H1 (cell line): Measurements from ENCODE around the gene HIPK2. TPM values are rescaled to one million over a fixed set of nuclear protein-coding genes. Genes with fewer than 3 reads are reported as not detected.

Experiments used
- CTCF ChIA-PET: fragments of 300-600 bp; sonication (Branson Sonifier 250); formaldehyde crosslinking; loops from one replicate; lab custom pipeline; 2021; ENCODE audit not compliant: partially characterized antibody; lab: Charles Lee
- POLR2A ChIA-PET: fragments of 300-600 bp; sonication (Branson Sonifier 250); formaldehyde crosslinking; loops from one replicate; lab custom pipeline; 2021; ENCODE audit warnings: inconsistent platforms; ENCODE audit not compliant: partially characterized antibody; lab: Charles Lee
- DNase-seq, 2 experiments: peaks; one replicate each; pipeline versions ENCODE4 v3.0.0 to v3.0.0-alpha.2; 2010 to 2022; ENCODE audit warnings: low spot score in 2 of 2, low read depth in 1 of 2, mixed read lengths in 1 of 2
- FAIRE-seq: peaks from 2 replicates; lab custom pipeline; 2011; peaks lifted over from hg19 to GRCh38; lab: Jason Lieb, UNC
- H2AFZ ChIP-seq: 2 replicates; pipeline ENCODE4 v1.8.1; 2012; ENCODE audit warnings: low read length, inconsistent platforms
- H2AK5ac ChIP-seq: 2 replicates; pipeline ENCODE4 v1.6.1; 2013; ENCODE audit warnings: low read depth, low read length
- H2BK120ac ChIP-seq: replicated peaks from 2 replicates; pipeline ENCODE3; 2013; ENCODE audit warnings: low read depth, low read length, inconsistent platforms
- H2BK12ac ChIP-seq: 2 replicates; pipeline ENCODE4 v1.6.1; 2013; ENCODE audit warnings: low read depth, low read length
- H2BK15ac ChIP-seq: 2 replicates; pipeline ENCODE4 v1.6.1; 2013; ENCODE audit warnings: low read length
- H2BK20ac ChIP-seq: 2 replicates; pipeline ENCODE4 v1.6.1; 2013; ENCODE audit warnings: low read length
- H2BK5ac ChIP-seq: 2 replicates; pipeline ENCODE4 v1.6.1; 2013; ENCODE audit warnings: low read depth, low read length
- H3K14ac ChIP-seq: 2 replicates; pipeline ENCODE4 v1.6.1; 2013; ENCODE audit warnings: inconsistent platforms; ENCODE audit not compliant: insufficient read length
- H3K18ac ChIP-seq: 2 replicates; pipeline ENCODE4 v1.6.1; 2013; ENCODE audit warnings: low read length; ENCODE audit errors: extremely low read depth
- H3K23ac ChIP-seq: 2 replicates; pipeline ENCODE4 v1.6.1; 2013; ENCODE audit warnings: inconsistent platforms; ENCODE audit not compliant: insufficient read length
- H3K23me2 ChIP-seq: 2 replicates; pipeline ENCODE4 v1.6.1; 2013; ENCODE audit warnings: low read depth, low read length
- H3K27ac ChIP-seq: 2 replicates; pipeline ENCODE4 v1.6.1; 2011; ENCODE audit warnings: low read depth, low read length, inconsistent platforms
- H3K27me3 ChIP-seq, 4 experiments: replicated peaks in 1 of 4; 1 replicate in 1 of 4; 2 replicates in 3 of 4; pipeline versions ENCODE4 v1.6.1 to v1.8.1; 2011 to 2013; ENCODE audit warnings: low read length in 3 of 4, mild to moderate bottlenecking in 3 of 4, inconsistent platforms in 2 of 4, mixed read lengths in 2 of 4, moderate library complexity in 1 of 4; ENCODE audit not compliant: control insufficient read depth in 3 of 4, insufficient read depth in 3 of 4; ENCODE audit errors: extremely low read depth in 1 of 4
- H3K36me3 ChIP-seq, 4 experiments: 2 replicates each; pipeline versions ENCODE4 v1.6.1 to v1.8.1; 2011 to 2013; ENCODE audit warnings: mild to moderate bottlenecking in 4 of 4, low read length in 3 of 4, moderate library complexity in 2 of 4, control low read depth in 1 of 4, inconsistent platforms in 1 of 4; ENCODE audit not compliant: insufficient read depth in 4 of 4, control insufficient read depth in 2 of 4
- H3K4ac ChIP-seq: replicated peaks from 2 replicates; pipeline ENCODE3; 2013; ENCODE audit warnings: low read length, low read depth, mixed read lengths, inconsistent platforms; ENCODE audit not compliant: insufficient read length
- H3K4me1 ChIP-seq, 4 experiments: replicated peaks in 1 of 4; 1 replicate in 1 of 4; 2 replicates in 3 of 4; pipeline versions ENCODE4 v1.6.1 to v1.8.1; 2011 to 2013; ENCODE audit warnings: low read length in 3 of 4, inconsistent platforms in 2 of 4, mixed read lengths in 1 of 4; ENCODE audit not compliant: insufficient read depth in 4 of 4, control insufficient read depth in 3 of 4
- H3K4me2 ChIP-seq, 2 experiments: 2 replicates each; pipeline versions ENCODE4 v1.6.1 to v1.8.1; 2011 to 2013; ENCODE audit warnings: low read depth in 2 of 2, low read length in 2 of 2, control low read depth in 1 of 2, inconsistent platforms in 1 of 2, mild to moderate bottlenecking in 1 of 2; ENCODE audit not compliant: insufficient read depth in 1 of 2
- H3K4me3 ChIP-seq, 4 experiments: fragments of 200-600, 300-600 bp in 1 of 4; sonication (generic), shearing (Covaris generic), sonication (Bioruptor Twin) in 1 of 4; 2 replicates each; pipeline versions ENCODE4 v1.5.1 to v1.8.1; 2011 to 2016; ENCODE audit warnings: low read length in 4 of 4, low read depth in 3 of 4, control low read depth in 2 of 4, inconsistent platforms in 2 of 4, mild to moderate bottlenecking in 2 of 4, mixed read lengths in 1 of 4, moderate library complexity in 1 of 4; ENCODE audit not compliant: insufficient read depth in 2 of 4; ENCODE audit errors: extremely low read depth in 1 of 4
- H3K56ac ChIP-seq: replicated peaks from 2 replicates; pipeline ENCODE3; 2013; ENCODE audit warnings: low read depth, mild to moderate bottlenecking, mixed read lengths, low read length, inconsistent platforms; ENCODE audit not compliant: insufficient read length
- H3K79me1 ChIP-seq: 2 replicates; pipeline ENCODE4 v1.6.1; 2013; ENCODE audit warnings: low read depth, low read length, control low read depth
- H3K79me2 ChIP-seq, 2 experiments: 2 replicates each; pipeline versions ENCODE4 v1.6.1 to v1.8.1; 2012 to 2013; ENCODE audit warnings: low read length in 2 of 2, mild to moderate bottlenecking in 2 of 2, inconsistent platforms in 1 of 2; ENCODE audit not compliant: insufficient read depth in 2 of 2, control insufficient read depth in 1 of 2
- H3K9ac ChIP-seq, 4 experiments: replicated peaks in 1 of 4; 1 replicate in 1 of 4; 2 replicates in 3 of 4; pipeline versions ENCODE4 v1.6.1 to v1.8.1; 2011 to 2013; ENCODE audit warnings: low read depth in 3 of 4, low read length in 3 of 4, control low read depth in 2 of 4, mild to moderate bottlenecking in 2 of 4, moderate library complexity in 2 of 4, inconsistent platforms in 1 of 4; ENCODE audit errors: extremely low read depth in 1 of 4
- H3K9me3 ChIP-seq, 2 experiments: 2 replicates each; pipeline versions ENCODE4 v1.6.1 to v1.8.1; 2012 to 2013; ENCODE audit warnings: mild to moderate bottlenecking in 2 of 2, moderate library complexity in 2 of 2, control low read depth in 1 of 2, inconsistent platforms in 1 of 2, low read depth in 1 of 2, low read length in 1 of 2, mixed read lengths in 1 of 2; ENCODE audit not compliant: insufficient read depth in 2 of 2
- H4K20me1 ChIP-seq, 2 experiments: replicated peaks in 1 of 2; 2 replicates each; pipeline versions ENCODE3 to v1.8.1; 2011 to 2013; ENCODE audit warnings: inconsistent platforms in 2 of 2, low read length in 2 of 2, mild to moderate bottlenecking in 1 of 2; ENCODE audit not compliant: insufficient read depth in 2 of 2, control insufficient read depth in 1 of 2
- H4K5ac ChIP-seq: 2 replicates; pipeline ENCODE4 v1.6.1; 2013; ENCODE audit warnings: low read length, low read depth, mixed read lengths, inconsistent platforms; ENCODE audit not compliant: insufficient read length
- H4K8ac ChIP-seq: 2 replicates; pipeline ENCODE4 v1.8.0; 2013; ENCODE audit warnings: mild to moderate bottlenecking, moderate library complexity, low read length, inconsistent platforms; ENCODE audit not compliant: insufficient read depth; ENCODE audit errors: extremely low read depth
- H4K91ac ChIP-seq: replicated peaks from 2 replicates; pipeline ENCODE3; 2013; ENCODE audit warnings: low read length, mixed read lengths, inconsistent platforms; ENCODE audit not compliant: insufficient read length
- BRCA1 ChIP-seq: IDR thresholded peaks from 2 replicates; pipeline ENCODE4 v1.6.1; 2012; ENCODE audit warnings: low read depth, low read length, improper control_type of control experiment
- CEBPB ChIP-seq: IDR thresholded peaks from 2 replicates; pipeline ENCODE4 v1.6.1; 2012; ENCODE audit warnings: low read depth, low read length
- GABPA ChIP-seq: IDR thresholded peaks from 2 replicates; pipeline ENCODE4 v1.6.1; 2011; ENCODE audit warnings: mild to moderate bottlenecking, low read length, moderate library complexity, borderline replicate concordance; ENCODE audit not compliant: insufficient read depth
- JUND ChIP-seq: IDR thresholded peaks from 2 replicates; pipeline ENCODE4 v1.6.1; 2011; ENCODE audit warnings: mild to moderate bottlenecking, improper control_type of control experiment, low read length
- POLR2AphosphoS5 ChIP-seq: IDR thresholded peaks from 2 replicates; pipeline ENCODE4 v1.6.1; 2011; ENCODE audit warnings: low read depth, low read length
- SIRT6 ChIP-seq: IDR thresholded peaks from one replicate; pipeline ENCODE4 v1.7.1; 2012; ENCODE audit warnings: low read length, inconsistent platforms
- SP1 ChIP-seq: IDR thresholded peaks from 2 replicates; pipeline ENCODE4 v1.6.1; 2011; ENCODE audit warnings: low read depth, low read length
- WGBS, 2 experiments: shearing (Covaris generic) in 1 of 2; methylation state at CpG; one replicate each; pipeline versions ENCODE4 v1.1.6 to v1.1.7; 2013 to 2015; ENCODE audit warnings: low lambda C conversion rate in 2 of 2, mixed read lengths in 2 of 2, inconsistent platforms in 1 of 2, low coverage in 1 of 2, missing lambda C conversion rate in 1 of 2; ENCODE audit not compliant: insufficient replicate concordance in 2 of 2, insufficient coverage in 1 of 2, insufficient read length in 1 of 2; ENCODE audit errors: extremely low coverage in 1 of 2, missing lambda C conversion rate in 1 of 2; 5-methylcytosine and 5-hydroxymethylcytosine counted together
- polyA plus RNA-seq, 7 experiments: library from polyadenylated mRNA; depleted of rRNA in 3 of 7; stranded (reverse) in 5 of 7; unstranded in 2 of 7; fragments of >200 nt in 5 of 7; fragments of 200-250 nt in 2 of 7; gene quantifications; 1 replicate in 5 of 7; 2 replicates in 1 of 7; 4 replicates in 1 of 7; pipeline versions ENCODE4 v1.2.1 to v1.2.3, GENCODE V29; 2011 to 2013; ENCODE audit warnings: missing spikeins in 2 of 7, mixed read lengths in 2 of 7
- total RNA-seq: library from RNA; stranded (reverse); fragmentation: NEBNext Ultra II Directional; extraction: Animal tissue kit (Norgen Biotek cat#: 25700); gene quantifications from 2 replicates; pipeline ENCODE4 v1.2.1, GENCODE V29; 2021
- TF ChIP-seq, protein P1 (sequence below), 3 experiments: IDR thresholded peaks; 1 replicate in 2 of 3; 2 replicates in 1 of 3; pipeline versions ENCODE4 v1.5.1 to v1.6.1; 2011; ENCODE audit warnings: low read length in 3 of 3, mild to moderate bottlenecking in 3 of 3, inconsistent platforms in 2 of 3, low read depth in 1 of 3, moderate library complexity in 1 of 3; ENCODE audit not compliant: insufficient read depth in 1 of 3; ENCODE audit errors: control extremely low read depth in 1 of 3
- TF ChIP-seq, protein P2 (sequence below): IDR thresholded peaks from 2 replicates; pipeline ENCODE4 v1.6.1; 2012; ENCODE audit warnings: inconsistent platforms
- TF ChIP-seq, protein P3 (sequence below): IDR thresholded peaks from 2 replicates; pipeline ENCODE4 v1.6.1; 2011; ENCODE audit warnings: low read depth, mild to moderate bottlenecking, low read length; ENCODE audit not compliant: insufficient read depth

The HIPK2 gene
- total and polyA plus RNA-seq, 2 of the 8 experiments (the other 6 are each of a cell fraction or from before 2014, with no cell fraction given), result 8.3 to 24.3 TPM

DNA sequence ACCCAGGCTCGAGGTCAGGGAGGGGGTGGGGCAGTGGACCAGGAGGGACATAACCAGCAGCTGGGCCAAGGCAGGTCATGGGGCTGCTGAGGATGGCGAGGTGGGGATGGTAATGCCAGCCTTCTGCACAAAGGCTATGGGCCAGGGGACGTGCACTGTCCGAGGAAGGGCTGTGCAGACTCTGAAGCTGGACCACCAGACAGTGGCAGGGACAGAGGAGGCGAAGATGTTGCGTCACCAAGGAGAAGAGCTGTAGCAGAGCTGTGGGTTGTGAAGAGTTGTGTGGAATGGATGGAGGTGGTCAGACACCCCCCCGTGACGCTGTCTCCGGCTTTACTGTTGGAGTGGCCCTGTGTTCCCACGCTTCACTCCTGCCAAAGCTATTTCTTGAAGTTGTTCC, 252.6 kb downstream of the HIPK2 start:
- Histone ChIP-seq H3K9me3 (peaks cover 0 to 4% of the 10 kb centered on the region in 2 experiments; a peak in 1 of 4 replicates), H3K27ac (no peak overlapping the region), H3K23ac (no peak overlapping the region), H3K4me1 (peaks cover 0 to 7% (median 0%) of the 10 kb centered on the region in 4 experiments; a peak in 2 of 7 replicates), H3K14ac (no peak overlapping the region), H2BK20ac (no peak overlapping the region), H3K18ac (no peak overlapping the region), H3K4ac (no peak overlapping the region), H3K23me2 (peaks cover 5% of the 10 kb centered on the region; the same call in 1 of the 2 replicates), H3K4me2 (no peak overlapping the region), H2BK5ac (no peak overlapping the region; the same call in 1 of the 2 replicates), H2AK5ac (no peak overlapping the region), H4K20me1 (peaks cover 0 to 2% of the 10 kb centered on the region in 2 experiments), H3K79me2 (no peaks in the 10 kb centered on the region), H3K4me3 (no peak overlapping the region), H4K8ac (no peak overlapping the region), H2BK12ac (peak overlapping the region; percentile 12; the same call in 1 of the 2 replicates), H3K79me1 (no peaks in the 10 kb centered on the region), H2BK15ac (peak overlapping the region; percentile 55; the same call in 1 of the 2 replicates), H3K27me3 (peaks cover 20 to 47% (median 38%) of the 10 kb centered on the region in 4 experiments), H2BK120ac (no peak overlapping the region), H4K91ac (no peak overlapping the region), H4K5ac (no peak overlapping the region), H3K56ac (no peak overlapping the region), H3K36me3 (no peaks in the 10 kb centered on the region), H3K9ac (no peak overlapping the region), H2AFZ (no peak overlapping the region)
- ChIA-PET POLR2A (interaction anchor here (0.8 to 1.5 kb wide), 5 partner anchors 9 to 97 kb away, joined by 3 to 4 read pairs (median 3); partner anchors contain the start of gene KLRG2), CTCF (interaction anchor here (0.9 to 2.1 kb wide), 5 partner anchors 17 to 96 kb away, joined by 3 to 13 read pairs (median 5); no protein-coding TSS in a partner anchor)
- FAIRE-seq (no peak), DNase-seq (no peak)
- 90% methylated on average over 8 of the region's 10 CpGs; no CpG with 5 or more reads in 1 of the 2 experiments for WGBS, 2 experiments
- TF ChIP-seq SP1 (no peak), JUND (no peak), SIRT6 (no peak), BRCA1 (no peak), GABPA (no peak), POLR2AphosphoS5 (no peak), CEBPB (no peak)
- TF ChIP-seq, protein P1, sequence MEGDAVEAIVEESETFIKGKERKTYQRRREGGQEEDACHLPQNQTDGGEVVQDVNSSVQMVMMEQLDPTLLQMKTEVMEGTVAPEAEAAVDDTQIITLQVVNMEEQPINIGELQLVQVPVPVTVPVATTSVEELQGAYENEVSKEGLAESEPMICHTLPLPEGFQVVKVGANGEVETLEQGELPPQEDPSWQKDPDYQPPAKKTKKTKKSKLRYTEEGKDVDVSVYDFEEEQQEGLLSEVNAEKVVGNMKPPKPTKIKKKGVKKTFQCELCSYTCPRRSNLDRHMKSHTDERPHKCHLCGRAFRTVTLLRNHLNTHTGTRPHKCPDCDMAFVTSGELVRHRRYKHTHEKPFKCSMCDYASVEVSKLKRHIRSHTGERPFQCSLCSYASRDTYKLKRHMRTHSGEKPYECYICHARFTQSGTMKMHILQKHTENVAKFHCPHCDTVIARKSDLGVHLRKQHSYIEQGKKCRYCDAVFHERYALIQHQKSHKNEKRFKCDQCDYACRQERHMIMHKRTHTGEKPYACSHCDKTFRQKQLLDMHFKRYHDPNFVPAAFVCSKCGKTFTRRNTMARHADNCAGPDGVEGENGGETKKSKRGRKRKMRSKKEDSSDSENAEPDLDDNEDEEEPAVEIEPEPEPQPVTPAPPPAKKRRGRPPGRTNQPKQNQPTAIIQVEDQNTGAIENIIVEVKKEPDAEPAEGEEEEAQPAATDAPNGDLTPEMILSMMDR (IDR thresholded peaks at IDR 0.05; ENCODE audit: control extremely low read depth in 1 of 3, insufficient read depth in 1 of 3, low read depth in 1 of 3, low read length in 3 of 3), result no peak
- TF ChIP-seq, protein P2, sequence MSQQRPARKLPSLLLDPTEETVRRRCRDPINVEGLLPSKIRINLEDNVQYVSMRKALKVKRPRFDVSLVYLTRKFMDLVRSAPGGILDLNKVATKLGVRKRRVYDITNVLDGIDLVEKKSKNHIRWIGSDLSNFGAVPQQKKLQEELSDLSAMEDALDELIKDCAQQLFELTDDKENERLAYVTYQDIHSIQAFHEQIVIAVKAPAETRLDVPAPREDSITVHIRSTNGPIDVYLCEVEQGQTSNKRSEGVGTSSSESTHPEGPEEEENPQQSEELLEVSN, result no peak
- TF ChIP-seq, protein P3, sequence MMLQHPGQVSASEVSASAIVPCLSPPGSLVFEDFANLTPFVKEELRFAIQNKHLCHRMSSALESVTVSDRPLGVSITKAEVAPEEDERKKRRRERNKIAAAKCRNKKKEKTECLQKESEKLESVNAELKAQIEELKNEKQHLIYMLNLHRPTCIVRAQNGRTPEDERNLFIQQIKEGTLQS, result no peak
